NT2/D1 (cell line): ENCODE results near the gene AANAT.

Experiments used
- DNase-seq: peaks from one replicate; pipeline ENCODE4 v3.0.0-alpha.2; 2011; ENCODE audit warnings: low read depth, low spot score
- H3K27me3 ChIP-seq: 2 replicates; pipeline ENCODE4 v1.6.0; 2011; ENCODE audit warnings: mild to moderate bottlenecking; ENCODE audit not compliant: insufficient read length, insufficient read depth
- H3K36me3 ChIP-seq: 2 replicates; pipeline ENCODE4 v1.6.1; 2011; ENCODE audit warnings: mild to moderate bottlenecking, low read length, mixed read lengths; ENCODE audit not compliant: insufficient read depth, insufficient read length
- H3K4me1 ChIP-seq: 2 replicates; pipeline ENCODE4 v1.5.1; 2011; ENCODE audit not compliant: insufficient read depth, insufficient read length
- H3K4me3 ChIP-seq: 2 replicates; pipeline ENCODE4 v1.5.1; 2011; ENCODE audit warnings: low read depth; ENCODE audit not compliant: insufficient read length
- H3K9ac ChIP-seq: 2 replicates; pipeline ENCODE4 v1.6.0; 2011; ENCODE audit warnings: low read depth; ENCODE audit not compliant: insufficient read length
- H3K9me3 ChIP-seq: 2 replicates; pipeline ENCODE4 v1.5.1; 2011; ENCODE audit warnings: mild to moderate bottlenecking, low read length; ENCODE audit not compliant: insufficient read depth
- SUZ12 ChIP-seq: IDR thresholded peaks from 2 replicates; pipeline ENCODE4 v1.6.1; 2011; ENCODE audit not compliant: insufficient read length, insufficient read depth; ENCODE audit errors: extremely low read depth
- YY1 ChIP-seq: IDR thresholded peaks from 2 replicates; pipeline ENCODE4 v1.6.1; 2011; ENCODE audit not compliant: insufficient read length, insufficient read depth
- ZNF274 ChIP-seq: IDR thresholded peaks from 2 replicates; pipeline ENCODE4 v1.6.1; 2011; ENCODE audit warnings: mild to moderate bottlenecking, low read depth, low read length

The AANAT gene

DNA sequence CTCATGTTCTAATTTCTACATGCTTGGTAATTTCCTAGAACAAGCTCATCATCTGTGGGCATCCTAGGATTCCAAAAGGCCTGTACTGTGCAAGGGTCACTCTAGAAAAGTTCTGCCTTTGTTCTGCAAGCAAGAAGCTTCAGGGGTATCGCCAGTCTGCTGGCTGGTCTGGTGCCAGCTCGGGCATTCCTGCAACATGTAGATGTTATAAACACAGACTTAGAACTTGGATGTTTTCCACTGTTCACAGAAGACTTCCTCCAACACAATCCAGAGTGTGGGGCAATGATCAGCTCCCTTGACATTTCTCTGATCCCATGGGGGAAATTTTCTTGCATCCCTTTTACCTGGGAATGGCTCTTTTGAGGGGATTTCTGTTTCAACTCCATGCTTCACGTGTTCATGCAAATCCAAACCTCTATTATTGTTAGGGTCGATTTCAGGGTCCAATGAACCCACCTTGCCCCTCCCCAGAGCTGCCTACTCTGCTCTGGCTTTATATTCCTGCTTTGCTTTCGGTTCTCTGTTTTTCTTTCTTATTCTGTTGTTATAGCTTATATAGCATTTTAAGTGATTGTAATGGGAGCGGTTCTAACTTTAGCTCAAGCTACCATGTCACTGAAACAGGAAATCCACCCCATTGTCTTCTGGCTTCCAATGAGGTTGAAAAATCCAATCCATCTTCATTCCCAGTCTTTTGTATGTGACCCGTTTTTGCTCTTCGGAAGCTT, 39.7 kb upstream of the AANAT start:
- no peak for DNase-seq
- Histone ChIP-seq H3K9ac (no peak overlapping the region), H3K4me3 (no peak overlapping the region), H3K4me1 (no peaks in the 10 kb centered on the region), H3K36me3 (peaks cover 8% of the 10 kb centered on the region), H3K27me3 (no peaks in the 10 kb centered on the region), H3K9me3 (no peaks in the 10 kb centered on the region)
- TF ChIP-seq ZNF274: no peak
- no peak for TF ChIP-seq YY1
- no peak for TF ChIP-seq SUZ12

- no peaks in the 10 kb centered on the region for H3K27me3 ChIP-seq
- no peak overlapping the region for H3K4me3 ChIP-seq
- peaks cover 3% of the 10 kb centered on the region for H3K36me3 ChIP-seq
- TF ChIP-seq YY1 (no peak), ZNF274 (no peak), SUZ12 (no peak)
- H3K4me1 ChIP-seq: no peaks in the 10 kb centered on the region
- H3K9me3 ChIP-seq: no peaks in the 10 kb centered on the region
- H3K9ac ChIP-seq: no peak overlapping the region
- DNase-seq: no peak
Observed at GRCh38 chr17:76428511-76428910, 38.9 kb upstream of the AANAT start.

- TF ChIP-seq SUZ12 (no peak), ZNF274 (no peak), YY1 (no peak)
- no peak for DNase-seq
- Histone ChIP-seq H3K9me3 (no peaks in the 10 kb centered on the region), H3K9ac (no peak overlapping the region), H3K36me3 (peaks cover 9% of the 10 kb centered on the region), H3K27me3 (no peaks in the 10 kb centered on the region), H3K4me1 (no peaks in the 10 kb centered on the region), H3K4me3 (no peak overlapping the region)
Observed at GRCh38 chr17:76431509-76431908, 35.9 kb upstream of the AANAT start.

DNA sequence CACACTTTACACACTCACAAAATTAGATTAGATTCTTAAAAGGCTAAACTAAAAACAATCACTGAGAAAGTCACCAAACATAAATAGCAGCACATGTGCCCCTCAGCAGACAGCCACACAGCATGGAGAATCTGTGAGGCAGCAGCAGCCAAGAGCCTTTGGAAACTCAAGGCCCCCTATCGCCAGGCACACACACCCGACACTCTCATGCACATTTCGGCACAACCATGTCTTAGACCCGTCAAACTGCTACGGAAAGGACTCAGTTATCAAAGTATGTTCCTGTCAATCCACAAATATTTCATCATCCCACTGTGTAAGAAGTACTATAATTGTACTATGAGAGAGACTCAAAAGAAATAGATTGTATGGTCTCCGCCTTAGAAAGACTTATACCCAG, 35.4 kb upstream of the AANAT start:
- DNase-seq: no peak
- Histone ChIP-seq H3K27me3 (no peaks in the 10 kb centered on the region), H3K4me3 (no peak overlapping the region), H3K36me3 (peaks cover 9% of the 10 kb centered on the region), H3K9me3 (no peaks in the 10 kb centered on the region), H3K9ac (no peak overlapping the region), H3K4me1 (no peaks in the 10 kb centered on the region)
- TF ChIP-seq SUZ12: no peak
- no peak for TF ChIP-seq YY1
- no peak for TF ChIP-seq ZNF274

DNA sequence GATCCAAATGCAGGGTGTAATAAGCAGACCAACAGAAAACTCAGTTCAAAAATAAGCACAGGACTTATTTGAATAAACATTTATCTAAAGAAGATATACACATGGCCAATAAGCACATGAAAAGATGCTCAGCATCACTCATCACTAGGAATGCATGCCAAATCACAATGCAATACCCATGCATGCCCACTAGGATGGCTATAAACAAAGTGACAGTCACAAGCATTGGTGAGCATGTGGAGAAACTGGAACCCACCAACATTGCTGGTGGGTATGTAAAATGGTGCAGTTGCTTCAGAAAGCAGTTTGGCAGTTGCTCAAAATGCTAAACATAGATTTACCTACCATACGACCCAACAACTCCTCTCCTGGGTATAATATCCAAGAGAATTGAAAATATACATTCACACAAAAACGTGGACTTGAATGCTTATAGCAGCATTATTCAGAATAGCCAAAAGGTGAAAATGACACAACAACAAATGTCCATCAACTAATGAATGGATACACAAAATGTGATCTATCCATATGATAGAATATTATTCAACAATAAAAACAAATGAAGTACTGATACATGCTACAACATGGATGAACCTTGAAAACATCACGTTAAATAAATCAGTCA, 34.6 kb upstream of the AANAT start:
- Histone ChIP-seq H3K4me3 (no peak overlapping the region), H3K9ac (no peak overlapping the region), H3K4me1 (peaks cover 1% of the 10 kb centered on the region), H3K27me3 (no peaks in the 10 kb centered on the region), H3K9me3 (no peaks in the 10 kb centered on the region), H3K36me3 (peaks cover 9% of the 10 kb centered on the region)
- TF ChIP-seq YY1 (no peak), SUZ12 (no peak), ZNF274 (no peak)
- DNase-seq: no peak

DNA sequence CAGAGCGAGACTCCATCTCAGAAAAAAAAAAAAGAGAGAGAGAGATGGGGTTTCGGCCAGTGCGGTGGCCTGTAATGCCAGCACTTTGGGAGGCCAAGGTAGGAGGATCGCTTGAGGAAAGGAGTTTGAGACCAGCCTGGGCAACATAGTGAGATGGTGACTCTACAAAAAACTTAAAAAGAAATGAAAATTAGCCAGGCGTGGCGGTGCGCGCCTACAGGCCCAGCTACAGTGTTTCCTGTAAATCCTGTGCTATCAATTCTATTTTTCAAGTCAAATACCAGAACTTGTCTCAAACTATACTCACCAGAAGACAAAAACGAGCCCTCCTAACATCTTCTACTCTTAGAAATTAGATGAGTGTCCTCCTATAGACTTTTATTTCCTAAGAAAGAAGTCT, 33.7 kb upstream of the AANAT start:
- Histone ChIP-seq H3K36me3 (peaks cover 9% of the 10 kb centered on the region), H3K9me3 (no peaks in the 10 kb centered on the region), H3K4me3 (no peak overlapping the region), H3K27me3 (no peaks in the 10 kb centered on the region), H3K4me1 (peaks cover 8% of the 10 kb centered on the region), H3K9ac (no peak overlapping the region)
- no peak for DNase-seq
- TF ChIP-seq YY1: no peak

DNA sequence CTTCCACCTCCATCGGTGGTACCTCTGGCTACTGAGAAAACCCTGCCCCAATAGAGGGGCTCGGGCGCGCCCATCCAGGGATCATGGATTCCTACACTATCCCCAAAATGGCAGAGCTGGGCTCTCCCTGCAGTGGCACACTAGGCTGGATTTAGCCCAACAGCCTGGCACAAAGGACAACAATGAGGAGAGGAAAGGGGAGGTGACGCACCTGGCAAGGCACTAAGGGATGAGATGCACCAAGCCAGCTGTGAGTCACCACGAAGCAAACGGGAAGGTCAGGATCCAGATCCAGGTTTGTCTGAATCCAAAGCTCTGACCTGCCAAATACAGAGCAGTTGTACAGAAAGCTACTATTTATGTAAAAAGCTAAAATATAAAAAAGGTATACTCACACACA, 32.5 kb upstream of the AANAT start:
- H3K4me1 ChIP-seq: peaks cover 14% of the 10 kb centered on the region
- peaks cover 10% of the 10 kb centered on the region for H3K36me3 ChIP-seq
- TF ChIP-seq ZNF274: no peak
- H3K4me3 ChIP-seq: no peak overlapping the region
- no peak overlapping the region for H3K9ac ChIP-seq
- no peaks in the 10 kb centered on the region for H3K27me3 ChIP-seq
- DNase-seq: no peak
- no peaks in the 10 kb centered on the region for H3K9me3 ChIP-seq

DNA sequence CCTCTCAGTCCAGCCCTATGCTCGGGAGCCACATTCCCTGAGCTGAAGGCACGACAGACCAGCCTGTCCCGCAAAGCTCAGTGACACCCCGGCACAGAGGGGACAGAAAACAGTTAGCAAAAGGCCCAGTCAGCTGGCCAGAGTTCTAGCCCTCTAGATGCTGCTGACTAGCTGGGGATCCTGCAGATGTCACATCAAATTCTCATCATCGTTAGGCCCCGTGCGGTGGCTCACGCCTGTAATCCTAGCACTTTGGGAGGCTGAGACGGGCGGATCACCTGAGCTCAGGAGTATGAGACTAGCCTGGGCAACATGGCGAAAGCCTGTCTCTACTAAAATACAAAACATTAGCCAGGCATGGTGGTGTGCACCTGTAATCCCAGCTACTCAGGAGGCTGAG, 31.7 kb upstream of the AANAT start:
- no peaks in the 10 kb centered on the region for H3K9me3 ChIP-seq
- peaks cover 11% of the 10 kb centered on the region for H3K36me3 ChIP-seq
- H3K27me3 ChIP-seq: no peaks in the 10 kb centered on the region
- DNase-seq: no peak
- peaks cover 15% of the 10 kb centered on the region for H3K4me1 ChIP-seq
- TF ChIP-seq SUZ12: no peak
- no peak for TF ChIP-seq YY1
- no peak for TF ChIP-seq ZNF274
- H3K9ac ChIP-seq: no peak overlapping the region
- no peak overlapping the region for H3K4me3 ChIP-seq
